Adrenal gland (tissue), 12 donors: Measurements from ENCODE around the gene BCKDHA. TPM values are rescaled to one million over a fixed set of nuclear protein-coding genes. Genes with fewer than 3 reads are reported as not detected.

ENCODE experiments used
- DNase-seq, 7 donors: peaks; one replicate each; pipeline ENCODE4 v3.0.0-alpha.2; 2019 to 2020
- H3K27ac ChIP-seq, 5 donors: fragments of 200-600 bp; sonication (generic) in 4 of 5; 1 replicate in 3 of 5; 2 replicates in 2 of 5; pipeline versions ENCODE4 v1.5.1 to v1.8.0; 2016 to 2020; ENCODE audit warnings: mild to moderate bottlenecking in 1 of 5
- H3K27me3 ChIP-seq: fragments of 200-600 bp; 2 replicates; pipeline ENCODE4 v1.8.0; 2021
- H3K36me3 ChIP-seq, 2 donors: fragments of 200-600 bp; replicated peaks in 1 of 2; 1 replicate in 1 of 2; 2 replicates in 1 of 2; pipeline versions ENCODE4 v1.5.1 to v1.8.0; 2018 to 2022
- H3K4me1 ChIP-seq, 2 donors: fragments of 200-600 bp; replicated peaks in 1 of 2; 1 replicate in 1 of 2; 2 replicates in 1 of 2; pipeline versions ENCODE4 v1.5.1 to v1.8.0; 2018 to 2021
- H3K4me3 ChIP-seq, 4 donors: fragments of 200-600 bp; sonication (generic) in 3 of 4; one replicate each; pipeline ENCODE4 v1.5.1; 2016 to 2018
- H3K9me3 ChIP-seq, 3 donors: fragments of 200-600 bp; sonication (generic) in 1 of 3; replicated peaks in 1 of 3; 1 replicate in 2 of 3; 2 replicates in 1 of 3; pipeline versions ENCODE4 v1.5.1 to v1.8.0; 2016 to 2021
- CTCF ChIP-seq, 6 experiments: fragments of 450-650 bp in 4 of 6; fragments of 200-600 bp in 2 of 6; sonication (generic) in 1 of 6; IDR thresholded peaks; 1 replicate in 5 of 6; 2 replicates in 1 of 6; pipeline versions ENCODE4 v1.5.1 to v1.8.0; 2016 to 2021; ENCODE audit warnings: antibody characterized with exemption in 6 of 6, mild to moderate bottlenecking in 2 of 6, moderate library complexity in 1 of 6
- POLR2A ChIP-seq, 2 donors: fragments of 450-650 bp; IDR thresholded peaks; one replicate each; pipeline ENCODE4 v1.6.1; 2017; ENCODE audit warnings: antibody characterized with exemption in 2 of 2, mild to moderate bottlenecking in 2 of 2, moderate library complexity in 1 of 2
- WGBS, 4 donors: extraction: QIAGEN DNeasy Blood & Tissue Kit in 2 of 4; methylation state at CpG; one replicate each; pipeline versions ENCODE4 v1.1.5 to v1.1.7; 2013 to 2017; 5-methylcytosine and 5-hydroxymethylcytosine counted together
- intact Hi-C, 2 donors: fragments of 100-400 bp; cut with DNase I; formaldehyde crosslinking; loops; one replicate each; pipeline versions ENCODE4 v1.14.1 to v1.15.0; 2022 to 2023
- polyA plus RNA-seq, 3 donors: library from polyadenylated mRNA; stranded (reverse); fragments of 200-250 nt in 2 of 3; fragments of 350-450 nt in 1 of 3; fragmentation: Illumina TruSeq in 1 of 3; extraction: RNeasy Lipid Tissue Mini Kit (QIAGEN cat#74804) in 1 of 3; gene quantifications; one replicate each; pipeline ENCODE4 v1.2.3, GENCODE V29; 2013 to 2014
- total RNA-seq, 9 donors: library from RNA; depleted of rRNA in 4 of 9; stranded (reverse); fragments of >200 nt in 4 of 9; fragments of 120-200 nt in 1 of 9; fragmentation: NEBNext Ultra II Directional in 1 of 9; extraction: Animal tissue kit (Norgen Biotek cat#: 25700) in 1 of 9; gene quantifications; one replicate each; pipeline versions ENCODE4 v1.1.0 to v1.2.4, GENCODE V29; 2013 to 2023
- donor health status: healthy with polysubstance abuse.
- donor health status: Bipolar disorder and iron deficiency.
- donor health status: DM: yes; HTN: yes; CAD: no.
- donor health status: DM: no; HTN: no; CAD: no.
- donor health status: DM: no; HTN: no; CAD: no.
- donor health status: DM: yes; HTN: yes; CAD: no.

BCKDHA gene
- total and polyA plus RNA-seq, 12 donors = 17.6 to 294 (median 100) TPM

DNA sequence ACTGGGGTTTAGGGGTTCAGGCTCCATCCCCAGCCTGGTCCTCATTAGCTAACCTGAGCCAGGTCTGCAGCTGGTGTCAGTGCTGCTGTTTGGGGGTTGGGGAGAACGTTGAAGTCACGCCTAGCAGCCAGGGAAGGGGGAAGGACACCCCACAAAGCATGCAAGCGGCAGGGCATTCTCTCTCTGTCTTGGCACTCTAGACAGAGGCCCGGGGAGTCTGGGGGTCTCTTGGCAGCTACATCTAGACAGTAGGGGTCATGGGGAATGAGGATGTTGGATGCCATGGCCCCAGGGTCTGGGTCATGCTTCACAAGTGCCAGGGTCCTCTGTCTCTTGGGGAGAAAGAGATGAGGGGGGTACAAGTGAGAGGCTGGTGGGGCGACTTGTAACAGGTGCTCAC, 48.0 kb downstream of the BCKDHA start:
- Histone ChIP-seq H3K4me1 (no peaks in the 10 kb centered on the region), H3K27me3 (no peaks in the 10 kb centered on the region), H3K9me3 (no peaks in the 10 kb centered on the region), H3K4me3 (no peak overlapping the region), H3K36me3 (no peaks in the 10 kb centered on the region), H3K27ac (no peak overlapping the region)
- intact Hi-C loops = loop anchor here (5.0 to 10.0 kb wide), 2 partner anchors 89 to 127 kb away; no protein-coding TSS in a partner anchor
- WGBS, 4 donors = 52 to 59% (median 53%) methylated on average over 2 to 5 of the region's 5 CpGs
- no peak for DNase-seq
- TF ChIP-seq POLR2A (IDR thresholded peaks at IDR 0.05) (no peak), CTCF (IDR thresholded peaks at IDR 0.05) (no peak)

DNA sequence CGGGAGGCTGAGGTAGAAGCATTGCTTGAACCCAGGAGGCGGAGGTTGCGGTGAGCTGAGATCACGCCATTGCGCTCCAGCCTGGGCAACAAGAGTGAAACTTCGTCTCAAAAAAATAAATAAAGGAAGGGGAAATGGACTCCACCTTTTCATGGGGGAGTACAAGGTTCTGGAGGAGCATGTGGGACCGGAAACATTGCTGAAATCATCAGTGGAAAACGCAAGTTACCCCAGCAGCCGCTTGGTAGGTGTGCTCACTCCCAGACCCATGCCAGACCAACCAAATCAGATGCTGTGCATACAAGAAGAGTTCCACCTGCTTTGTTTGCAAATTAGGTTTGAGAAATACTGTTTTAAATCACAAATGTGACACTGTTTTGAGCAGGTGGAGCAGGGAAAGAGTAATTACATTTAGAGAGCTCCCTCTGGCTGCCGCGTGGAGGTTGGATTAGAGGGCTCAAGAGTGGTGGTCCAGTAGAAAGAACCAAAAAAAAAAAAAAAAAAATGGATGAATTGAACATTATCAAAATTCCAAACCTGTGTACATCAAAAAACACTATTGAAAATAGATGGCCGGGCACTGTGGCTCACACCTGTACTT, 50.2 kb downstream of the BCKDHA start:
- no peak overlapping the region for H3K27ac ChIP-seq
- no peak for TF ChIP-seq POLR2A (IDR thresholded peaks at IDR 0.05)
- TF ChIP-seq CTCF (IDR thresholded peaks at IDR 0.05) = no peak
- no peaks in the 10 kb centered on the region for H3K27me3 ChIP-seq
- intact Hi-C loops = loop anchor here (5.0 to 10.0 kb wide), 2 partner anchors 87 to 124 kb away; no protein-coding TSS in a partner anchor
- no peaks in the 10 kb centered on the region for H3K4me1 ChIP-seq
- no peaks in the 10 kb centered on the region for H3K36me3 ChIP-seq
- DNase-seq = no peak
- 55 to 64% (median 60%) methylated on average over 12 of the region's 12 CpGs for WGBS, 4 donors
- no peak overlapping the region for H3K4me3 ChIP-seq
- H3K9me3 ChIP-seq = no peaks in the 10 kb centered on the region

DNA sequence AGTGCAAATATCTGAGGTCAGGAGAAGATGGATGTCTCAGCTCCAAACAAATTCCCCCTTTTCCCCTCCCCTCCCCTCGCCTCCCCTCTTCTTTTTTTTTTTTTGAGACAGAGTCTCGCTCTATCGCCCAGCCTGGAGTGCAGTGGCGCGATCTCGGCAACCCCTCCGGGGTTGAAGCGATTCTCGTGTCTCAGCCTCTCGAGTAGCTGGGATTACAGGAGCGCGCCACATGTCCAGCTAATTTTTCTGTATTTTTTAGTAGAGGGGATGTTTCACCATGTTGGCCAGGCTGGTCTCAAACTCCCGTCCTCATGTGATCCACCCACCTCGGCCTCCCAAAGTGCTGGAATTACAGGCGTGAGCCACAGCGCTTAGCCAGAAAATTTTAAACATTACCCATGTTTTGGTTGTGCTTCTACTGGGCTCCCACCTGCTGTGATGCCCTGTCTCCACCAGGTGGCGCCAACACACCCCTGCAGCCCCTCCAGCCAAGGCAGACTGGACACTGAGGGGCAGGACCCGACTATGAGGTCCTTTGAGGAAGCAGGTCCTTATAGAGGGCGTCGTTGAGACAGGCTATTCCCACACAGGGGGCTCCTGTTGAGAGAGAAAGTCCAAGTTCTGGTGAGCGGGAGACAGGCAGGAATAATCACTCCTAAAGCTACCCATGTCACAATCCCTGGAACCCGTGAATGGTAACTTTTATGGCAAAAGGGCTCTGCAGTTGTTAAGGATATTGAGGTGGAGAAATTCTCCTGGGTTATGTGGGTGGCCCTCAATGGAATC, 51.7 kb downstream of the BCKDHA start:
- peak; percentile 65 to 86 (median 79) for DNase-seq
- TF ChIP-seq CTCF (IDR thresholded peaks at IDR 0.05) = peak; percentile 87 to 99 (median 98)
- no peak for TF ChIP-seq POLR2A (IDR thresholded peaks at IDR 0.05)
- no peaks in the 10 kb centered on the region for H3K36me3 ChIP-seq
- intact Hi-C loops = loop anchor here (5.0 to 10.0 kb wide), 2 partner anchors 86 to 123 kb away; no protein-coding TSS in a partner anchor
- no peak overlapping the region for H3K27ac ChIP-seq
- H3K4me1 ChIP-seq = no peaks in the 10 kb centered on the region
- H3K27me3 ChIP-seq = no peaks in the 10 kb centered on the region
- H3K9me3 ChIP-seq = no peaks in the 10 kb centered on the region
- no peak overlapping the region for H3K4me3 ChIP-seq
- 1 to 8% (median 4%) methylated on average over 9 to 22 of the region's 22 CpGs for WGBS, 4 donors

DNA sequence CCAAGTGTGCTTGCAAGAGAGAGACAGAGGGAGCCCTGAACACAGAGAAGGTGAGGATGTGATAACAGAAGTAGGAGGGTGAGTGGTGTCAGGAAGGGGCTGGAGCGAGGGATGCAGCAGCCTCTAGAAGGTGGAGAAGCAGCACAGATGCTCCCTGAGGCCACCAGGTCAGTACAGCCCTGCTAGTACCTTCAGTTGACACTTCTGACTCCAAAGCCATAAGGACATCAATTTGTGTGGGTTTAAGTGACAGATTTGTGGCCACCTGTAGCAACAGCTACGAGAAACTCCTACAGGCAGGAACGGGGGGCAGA, 52.2 kb downstream of the BCKDHA start:
- Histone ChIP-seq H3K4me3 (no peak overlapping the region), H3K9me3 (no peaks in the 10 kb centered on the region), H3K36me3 (no peaks in the 10 kb centered on the region), H3K27ac (no peak overlapping the region), H3K27me3 (no peaks in the 10 kb centered on the region), H3K4me1 (no peaks in the 10 kb centered on the region)
- TF ChIP-seq POLR2A (IDR thresholded peaks at IDR 0.05) (no peak), CTCF (IDR thresholded peaks at IDR 0.05) (no peak)
- no peak for DNase-seq
- WGBS, 4 donors = 62 to 70% (median 66%) methylated on average over 3 of the region's 3 CpGs
- intact Hi-C loops = loop anchor here (5.0 to 10.0 kb wide), 2 partner anchors 85 to 122 kb away; no protein-coding TSS in a partner anchor
